GM23338 (cell line): ENCODE measurements around the gene LONP1. TPM values are rescaled to one million over a fixed set of nuclear protein-coding genes. Genes with fewer than 3 reads are reported as not detected.

ENCODE experiments used
- ATAC-seq: fragments of 200-7000 bp; cut with Tn5 transposase; 3 replicates; pipeline ENCODE4 v1.9.1; 2020
- DNase-seq: peaks from one replicate; pipeline ENCODE4 v3.0.0-alpha.2; 2015; ENCODE audit warnings: low spot score
- H2AFZ ChIP-seq: fragments of 200-600 bp; sonication (generic); 2 replicates; pipeline ENCODE4 v1.8.0; 2016; ENCODE audit warnings: antibody characterized with exemption, mild to moderate bottlenecking, moderate library complexity
- H3F3A ChIP-seq: fragments of 200-600 bp; sonication (generic); replicated peaks from 2 replicates; pipeline ENCODE4 v1.8.0; 2017; ENCODE audit warnings: antibody characterized with exemption, mixed run types, low read depth
- H3K27ac ChIP-seq: fragments of 200-600 bp; sonication (generic); 2 replicates; pipeline ENCODE4 v1.6.1; 2016; ENCODE audit warnings: low read depth
- H3K27me3 ChIP-seq: fragments of 200-600 bp; sonication (generic); 2 replicates; pipeline ENCODE4 v1.8.0; 2016; ENCODE audit warnings: mild to moderate bottlenecking, mixed run types, moderate library complexity; ENCODE audit not compliant: insufficient read depth
- H3K36me3 ChIP-seq: fragments of 200-600 bp; sonication (generic); 2 replicates; pipeline ENCODE4 v1.8.0; 2016; ENCODE audit warnings: mild to moderate bottlenecking; ENCODE audit not compliant: insufficient read depth
- H3K4me1 ChIP-seq: fragments of 200-600 bp; sonication (generic); 2 replicates; pipeline ENCODE4 v1.8.0; 2016; ENCODE audit warnings: mild to moderate bottlenecking, moderate library complexity; ENCODE audit not compliant: insufficient read depth
- H3K4me2 ChIP-seq: fragments of 200-600 bp; sonication (generic); 2 replicates; pipeline ENCODE4 v1.7.1; 2017; ENCODE audit warnings: mixed run types
- H3K4me3 ChIP-seq: fragments of 200-600 bp; sonication (generic); 2 replicates; pipeline ENCODE4 v1.6.1; 2016; ENCODE audit warnings: mixed run types
- H3K79me2 ChIP-seq: fragments of 200-600 bp; sonication (generic); replicated peaks from 2 replicates; pipeline ENCODE4 v1.8.0; 2017; ENCODE audit warnings: mild to moderate bottlenecking; ENCODE audit not compliant: insufficient read depth
- H3K9me2 ChIP-seq: fragments of 200-600 bp; sonication (generic); 2 replicates; pipeline ENCODE4 v1.8.0; 2017; ENCODE audit not compliant: insufficient read depth
- H4K20me1 ChIP-seq: fragments of 200-600 bp; sonication (generic); replicated peaks from 2 replicates; pipeline ENCODE4 v1.8.0; 2017; ENCODE audit warnings: mild to moderate bottlenecking; ENCODE audit not compliant: insufficient read depth
- H3K27ac Mint-ChIP-seq: 2 replicates; pipeline ENCODE4 v1.8.0; 2020; ENCODE audit warnings: inconsistent platforms, mild to moderate bottlenecking, moderate library complexity, mixed read lengths
- H3K27me3 Mint-ChIP-seq: 3 replicates; pipeline ENCODE4 v1.8.0; 2022; ENCODE audit warnings: low read depth, mild to moderate bottlenecking, moderate library complexity, mixed read lengths, inconsistent platforms; ENCODE audit not compliant: insufficient read depth, poor library complexity
- H3K36me3 Mint-ChIP-seq: 3 replicates; pipeline ENCODE4 v1.8.0; 2021; ENCODE audit warnings: low read depth, mild to moderate bottlenecking, inconsistent platforms, moderate library complexity, mixed read lengths
- H3K4me1 Mint-ChIP-seq: 3 replicates; pipeline ENCODE4 v1.8.0; 2020; ENCODE audit warnings: mild to moderate bottlenecking, inconsistent platforms, mixed read lengths
- H3K4me3 Mint-ChIP-seq: 3 replicates; pipeline ENCODE4 v1.8.0; 2021; ENCODE audit warnings: moderate library complexity, mild to moderate bottlenecking, inconsistent platforms, mixed read lengths
- H3K9me3 Mint-ChIP-seq: 3 replicates; pipeline ENCODE4 v1.8.0; 2020; ENCODE audit warnings: moderate library complexity, mild to moderate bottlenecking, inconsistent platforms, mixed read lengths
- CREB1 ChIP-seq: fragments of 250-450 bp; sonication (Bioruptor Pico); IDR thresholded peaks from 2 replicates; pipeline ENCODE4 v1.5.0; 2020; ENCODE audit warnings: low read depth, mild to moderate bottlenecking, moderate library complexity
- JUNB ChIP-seq: IDR thresholded peaks from one replicate; pipeline ENCODE4 v1.6.1; 2016; ENCODE audit warnings: antibody characterized with exemption; ENCODE audit not compliant: unreplicated experiment
- NANOG ChIP-seq: IDR thresholded peaks from 2 replicates; pipeline ENCODE4 v1.6.1; 2016; ENCODE audit warnings: antibody characterized with exemption, borderline replicate concordance
- POLR2AphosphoS5 ChIP-seq: IDR thresholded peaks from 2 replicates; pipeline ENCODE4 v1.6.1; 2016; ENCODE audit warnings: antibody characterized with exemption, low read depth
- STAT1 ChIP-seq: IDR thresholded peaks from one replicate; pipeline ENCODE4 v1.6.1; 2016; ENCODE audit warnings: antibody characterized with exemption; ENCODE audit not compliant: unreplicated experiment
- ZNF331 ChIP-seq: fragments of 250-450 bp; sonication (Bioruptor Pico); IDR thresholded peaks from 2 replicates; pipeline ENCODE4 v1.5.0; 2020; ENCODE audit warnings: low read depth, mild to moderate bottlenecking, moderate library complexity
- polyA plus RNA-seq: library from polyadenylated mRNA; unstranded; fragments of >200 nt; fragmentation: Nextera tagmentation; extraction: Ambion mirVana; gene quantifications from 2 replicates; pipeline ENCODE4 v1.2.1, GENCODE V29; 2016
- total RNA-seq: library from RNA; depleted of rRNA; stranded (reverse); fragments of >200 nt; shearing (Covaris generic); gene quantifications from 2 replicates; pipeline ENCODE4 v1.2.3, GENCODE V29; 2014
- TF ChIP-seq, protein P1 (sequence below): fragments of 250-450 bp; sonication (Bioruptor Pico); IDR thresholded peaks from 2 replicates; pipeline ENCODE4 v1.5.0; 2020; ENCODE audit warnings: mild to moderate bottlenecking, moderate library complexity
- TF ChIP-seq, protein P2 (sequence below): IDR thresholded peaks from 2 replicates; pipeline ENCODE4 v1.6.1; 2016; ENCODE audit warnings: antibody characterized with exemption
- TF ChIP-seq, protein P3 (sequence below): IDR thresholded peaks from one replicate; pipeline ENCODE4 v1.6.1; 2018; ENCODE audit warnings: antibody characterized with exemption; ENCODE audit not compliant: unreplicated experiment

Gene LONP1
- total and polyA plus RNA-seq, 2 experiments from 2014 or later: 68.6 to 137 TPM

DNA sequence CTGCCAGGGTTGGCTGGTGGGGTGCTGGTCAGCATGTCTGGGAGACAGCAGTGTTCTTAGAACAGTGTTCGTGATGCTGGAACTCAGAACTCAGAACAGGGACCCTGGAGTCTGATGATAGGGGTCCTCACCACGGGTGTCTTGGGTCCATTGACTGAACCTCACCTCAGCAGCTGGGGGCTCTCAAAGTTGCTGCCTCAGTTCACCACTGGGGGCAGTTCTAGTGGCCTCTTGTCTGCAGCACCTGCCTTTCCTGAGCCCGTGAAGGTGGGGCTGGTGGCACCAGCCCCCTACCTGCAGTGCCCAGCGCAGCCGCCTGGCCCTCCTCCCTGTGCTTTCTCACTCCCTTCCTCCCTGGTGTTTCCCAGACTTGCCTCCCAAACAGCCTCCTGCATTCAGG is 68.6 kb downstream of the LONP1 start (continued):
- TF ChIP-seq NANOG: no peak
- no peak for TF ChIP-seq JUNB

DNA sequence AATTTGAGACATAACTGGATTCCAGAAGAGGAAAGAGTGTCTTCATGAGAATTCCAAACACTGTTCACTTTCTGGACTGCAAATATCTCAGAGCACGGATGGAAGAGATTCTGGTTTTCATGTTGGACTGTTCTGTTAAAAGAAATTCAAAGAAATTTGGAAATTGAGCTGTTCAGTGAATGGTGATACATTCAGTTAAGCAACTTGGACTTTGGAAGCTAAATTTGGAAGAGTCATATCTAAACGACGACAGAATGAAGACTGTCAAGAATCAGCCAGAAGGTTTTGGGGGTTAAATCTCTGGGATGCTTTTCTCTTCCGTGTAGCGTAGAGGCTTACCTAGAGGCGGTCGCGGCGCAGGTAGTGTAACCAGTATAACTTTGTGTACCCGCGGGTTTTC is 71.5 kb downstream of the LONP1 start:
- H3K4me3 ChIP-seq: no peak overlapping the region
- no peaks in the 10 kb centered on the region for H3K4me1 ChIP-seq
- H3K9me3 Mint-ChIP-seq: no peaks in the 10 kb centered on the region
- peaks cover 92% of the 10 kb centered on the region for H3K36me3 Mint-ChIP-seq
- no peak overlapping the region for H2AFZ ChIP-seq
- H3K79me2 ChIP-seq: peaks cover 42% of the 10 kb centered on the region
- H3K27me3 ChIP-seq: no peaks in the 10 kb centered on the region
- no peaks in the 10 kb centered on the region for H3K27me3 Mint-ChIP-seq
- peaks cover 57% of the 10 kb centered on the region for H3K36me3 ChIP-seq
- H3K27ac ChIP-seq: no peak overlapping the region
- ATAC-seq (no peak), DNase-seq (no peak)
- no peak for TF ChIP-seq POLR2AphosphoS5
- TF ChIP-seq ZNF331 (CRISPR knock-in tag): no peak
- no peak for TF ChIP-seq JUNB
- TF ChIP-seq STAT1: no peak
- peaks cover 17% of the 10 kb centered on the region for H3F3A ChIP-seq
- no peak overlapping the region for H3K27ac Mint-ChIP-seq
- no peak overlapping the region for H3K4me3 Mint-ChIP-seq
- peaks cover 52% of the 10 kb centered on the region for H4K20me1 ChIP-seq
- H3K4me2 ChIP-seq: no peak overlapping the region
- H3K9me2 ChIP-seq: no peaks in the 10 kb centered on the region
- H3K4me1 Mint-ChIP-seq: no peaks in the 10 kb centered on the region

DNA sequence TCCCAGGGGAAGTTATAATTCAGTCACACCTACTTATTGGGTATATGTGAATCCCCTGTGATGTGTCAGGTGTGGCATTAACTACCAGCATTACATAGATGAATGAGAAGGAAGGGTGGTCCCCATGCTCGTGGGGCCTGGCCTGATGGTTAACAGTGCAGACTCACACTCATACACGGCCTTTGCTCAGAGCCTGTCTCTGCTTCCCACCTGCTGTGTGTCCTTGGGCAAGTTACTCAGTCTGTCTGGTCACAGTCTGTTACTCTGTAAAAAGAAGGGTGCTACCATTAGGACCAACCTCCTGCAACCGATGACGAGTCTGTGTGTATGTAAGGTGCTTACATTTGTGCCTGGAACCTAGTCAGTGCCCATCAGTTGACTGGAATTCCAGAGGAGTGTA is 73.2 kb downstream of the LONP1 start:
- H3K36me3 Mint-ChIP-seq: peaks cover 93% of the 10 kb centered on the region
- no peak for ATAC-seq
- Histone ChIP-seq H3K27me3 (no peaks in the 10 kb centered on the region), H3F3A (peaks cover 12% of the 10 kb centered on the region; the same call in 1 of the 2 replicates), H3K79me2 (peaks cover 59% of the 10 kb centered on the region), H4K20me1 (peaks cover 62% of the 10 kb centered on the region), H3K27ac (no peak overlapping the region), H3K9me2 (no peaks in the 10 kb centered on the region), H2AFZ (no peak overlapping the region), H3K4me1 (no peaks in the 10 kb centered on the region), H3K4me2 (no peak overlapping the region), H3K4me3 (no peak overlapping the region), H3K36me3 (peaks cover 70% of the 10 kb centered on the region)
- H3K27me3 Mint-ChIP-seq: no peaks in the 10 kb centered on the region
- H3K4me1 Mint-ChIP-seq: no peaks in the 10 kb centered on the region
- no peak for DNase-seq
- H3K27ac Mint-ChIP-seq: no peak overlapping the region
- H3K9me3 Mint-ChIP-seq: no peaks in the 10 kb centered on the region
- H3K4me3 Mint-ChIP-seq: no peak overlapping the region
- TF ChIP-seq CREB1 (CRISPR knock-in tag): no peak
- TF ChIP-seq, protein P1, sequence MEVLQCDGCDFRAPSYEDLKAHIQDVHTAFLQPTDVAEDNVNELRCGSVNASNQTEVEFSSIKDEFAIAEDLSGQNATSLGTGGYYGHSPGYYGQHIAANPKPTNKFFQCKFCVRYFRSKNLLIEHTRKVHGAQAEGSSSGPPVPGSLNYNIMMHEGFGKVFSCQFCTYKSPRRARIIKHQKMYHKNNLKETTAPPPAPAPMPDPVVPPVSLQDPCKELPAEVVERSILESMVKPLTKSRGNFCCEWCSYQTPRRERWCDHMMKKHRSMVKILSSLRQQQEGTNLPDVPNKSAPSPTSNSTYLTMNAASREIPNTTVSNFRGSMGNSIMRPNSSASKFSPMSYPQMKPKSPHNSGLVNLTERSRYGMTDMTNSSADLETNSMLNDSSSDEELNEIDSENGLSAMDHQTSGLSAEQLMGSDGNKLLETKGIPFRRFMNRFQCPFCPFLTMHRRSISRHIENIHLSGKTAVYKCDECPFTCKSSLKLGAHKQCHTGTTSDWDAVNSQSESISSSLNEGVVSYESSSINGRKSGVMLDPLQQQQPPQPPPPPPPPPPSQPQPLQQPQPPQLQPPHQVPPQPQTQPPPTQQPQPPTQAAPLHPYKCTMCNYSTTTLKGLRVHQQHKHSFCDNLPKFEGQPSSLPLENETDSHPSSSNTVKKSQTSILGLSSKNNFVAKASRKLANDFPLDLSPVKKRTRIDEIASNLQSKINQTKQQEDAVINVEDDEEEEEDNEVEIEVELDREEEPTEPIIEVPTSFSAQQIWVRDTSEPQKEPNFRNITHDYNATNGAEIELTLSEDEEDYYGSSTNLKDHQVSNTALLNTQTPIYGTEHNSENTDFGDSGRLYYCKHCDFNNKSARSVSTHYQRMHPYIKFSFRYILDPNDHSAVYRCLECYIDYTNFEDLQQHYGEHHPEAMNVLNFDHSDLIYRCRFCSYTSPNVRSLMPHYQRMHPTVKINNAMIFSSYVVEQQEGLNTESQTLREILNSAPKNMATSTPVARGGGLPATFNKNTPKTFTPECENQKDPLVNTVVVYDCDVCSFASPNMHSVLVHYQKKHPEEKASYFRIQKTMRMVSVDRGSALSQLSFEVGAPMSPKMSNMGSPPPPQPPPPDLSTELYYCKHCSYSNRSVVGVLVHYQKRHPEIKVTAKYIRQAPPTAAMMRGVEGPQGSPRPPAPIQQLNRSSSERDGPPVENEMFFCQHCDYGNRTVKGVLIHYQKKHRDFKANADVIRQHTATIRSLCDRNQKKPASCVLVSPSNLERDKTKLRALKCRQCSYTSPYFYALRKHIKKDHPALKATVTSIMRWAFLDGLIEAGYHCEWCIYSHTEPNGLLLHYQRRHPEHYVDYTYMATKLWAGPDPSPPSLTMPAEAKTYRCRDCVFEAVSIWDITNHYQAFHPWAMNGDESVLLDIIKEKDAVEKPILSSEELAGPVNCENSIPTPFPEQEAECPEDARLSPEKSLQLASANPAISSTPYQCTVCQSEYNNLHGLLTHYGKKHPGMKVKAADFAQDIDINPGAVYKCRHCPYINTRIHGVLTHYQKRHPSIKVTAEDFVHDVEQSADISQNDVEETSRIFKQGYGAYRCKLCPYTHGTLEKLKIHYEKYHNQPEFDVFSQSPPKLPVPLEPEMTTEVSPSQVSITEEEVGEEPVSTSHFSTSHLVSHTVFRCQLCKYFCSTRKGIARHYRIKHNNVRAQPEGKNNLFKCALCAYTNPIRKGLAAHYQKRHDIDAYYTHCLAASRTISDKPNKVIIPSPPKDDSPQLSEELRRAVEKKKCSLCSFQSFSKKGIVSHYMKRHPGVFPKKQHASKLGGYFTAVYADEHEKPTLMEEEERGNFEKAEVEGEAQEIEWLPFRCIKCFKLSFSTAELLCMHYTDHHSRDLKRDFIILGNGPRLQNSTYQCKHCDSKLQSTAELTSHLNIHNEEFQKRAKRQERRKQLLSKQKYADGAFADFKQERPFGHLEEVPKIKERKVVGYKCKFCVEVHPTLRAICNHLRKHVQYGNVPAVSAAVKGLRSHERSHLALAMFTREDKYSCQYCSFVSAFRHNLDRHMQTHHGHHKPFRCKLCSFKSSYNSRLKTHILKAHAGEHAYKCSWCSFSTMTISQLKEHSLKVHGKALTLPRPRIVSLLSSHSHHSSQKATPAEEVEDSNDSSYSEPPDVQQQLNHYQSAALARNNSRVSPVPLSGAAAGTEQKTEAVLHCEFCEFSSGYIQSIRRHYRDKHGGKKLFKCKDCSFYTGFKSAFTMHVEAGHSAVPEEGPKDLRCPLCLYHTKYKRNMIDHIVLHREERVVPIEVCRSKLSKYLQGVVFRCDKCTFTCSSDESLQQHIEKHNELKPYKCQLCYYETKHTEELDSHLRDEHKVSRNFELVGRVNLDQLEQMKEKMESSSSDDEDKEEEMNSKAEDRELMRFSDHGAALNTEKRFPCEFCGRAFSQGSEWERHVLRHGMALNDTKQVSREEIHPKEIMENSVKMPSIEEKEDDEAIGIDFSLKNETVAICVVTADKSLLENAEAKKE (CRISPR knock-in tag): no peak
- TF ChIP-seq POLR2AphosphoS5: no peak
- TF ChIP-seq ZNF331 (CRISPR knock-in tag): no peak
- TF ChIP-seq STAT1: no peak
- TF ChIP-seq, protein P2, sequence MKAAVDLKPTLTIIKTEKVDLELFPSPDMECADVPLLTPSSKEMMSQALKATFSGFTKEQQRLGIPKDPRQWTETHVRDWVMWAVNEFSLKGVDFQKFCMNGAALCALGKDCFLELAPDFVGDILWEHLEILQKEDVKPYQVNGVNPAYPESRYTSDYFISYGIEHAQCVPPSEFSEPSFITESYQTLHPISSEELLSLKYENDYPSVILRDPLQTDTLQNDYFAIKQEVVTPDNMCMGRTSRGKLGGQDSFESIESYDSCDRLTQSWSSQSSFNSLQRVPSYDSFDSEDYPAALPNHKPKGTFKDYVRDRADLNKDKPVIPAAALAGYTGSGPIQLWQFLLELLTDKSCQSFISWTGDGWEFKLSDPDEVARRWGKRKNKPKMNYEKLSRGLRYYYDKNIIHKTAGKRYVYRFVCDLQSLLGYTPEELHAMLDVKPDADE: no peak
- TF ChIP-seq, protein P3, sequence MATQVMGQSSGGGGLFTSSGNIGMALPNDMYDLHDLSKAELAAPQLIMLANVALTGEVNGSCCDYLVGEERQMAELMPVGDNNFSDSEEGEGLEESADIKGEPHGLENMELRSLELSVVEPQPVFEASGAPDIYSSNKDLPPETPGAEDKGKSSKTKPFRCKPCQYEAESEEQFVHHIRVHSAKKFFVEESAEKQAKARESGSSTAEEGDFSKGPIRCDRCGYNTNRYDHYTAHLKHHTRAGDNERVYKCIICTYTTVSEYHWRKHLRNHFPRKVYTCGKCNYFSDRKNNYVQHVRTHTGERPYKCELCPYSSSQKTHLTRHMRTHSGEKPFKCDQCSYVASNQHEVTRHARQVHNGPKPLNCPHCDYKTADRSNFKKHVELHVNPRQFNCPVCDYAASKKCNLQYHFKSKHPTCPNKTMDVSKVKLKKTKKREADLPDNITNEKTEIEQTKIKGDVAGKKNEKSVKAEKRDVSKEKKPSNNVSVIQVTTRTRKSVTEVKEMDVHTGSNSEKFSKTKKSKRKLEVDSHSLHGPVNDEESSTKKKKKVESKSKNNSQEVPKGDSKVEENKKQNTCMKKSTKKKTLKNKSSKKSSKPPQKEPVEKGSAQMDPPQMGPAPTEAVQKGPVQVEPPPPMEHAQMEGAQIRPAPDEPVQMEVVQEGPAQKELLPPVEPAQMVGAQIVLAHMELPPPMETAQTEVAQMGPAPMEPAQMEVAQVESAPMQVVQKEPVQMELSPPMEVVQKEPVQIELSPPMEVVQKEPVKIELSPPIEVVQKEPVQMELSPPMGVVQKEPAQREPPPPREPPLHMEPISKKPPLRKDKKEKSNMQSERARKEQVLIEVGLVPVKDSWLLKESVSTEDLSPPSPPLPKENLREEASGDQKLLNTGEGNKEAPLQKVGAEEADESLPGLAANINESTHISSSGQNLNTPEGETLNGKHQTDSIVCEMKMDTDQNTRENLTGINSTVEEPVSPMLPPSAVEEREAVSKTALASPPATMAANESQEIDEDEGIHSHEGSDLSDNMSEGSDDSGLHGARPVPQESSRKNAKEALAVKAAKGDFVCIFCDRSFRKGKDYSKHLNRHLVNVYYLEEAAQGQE: no peak
